Measurements from ENCODE around the gene STAT1.

DNA sequence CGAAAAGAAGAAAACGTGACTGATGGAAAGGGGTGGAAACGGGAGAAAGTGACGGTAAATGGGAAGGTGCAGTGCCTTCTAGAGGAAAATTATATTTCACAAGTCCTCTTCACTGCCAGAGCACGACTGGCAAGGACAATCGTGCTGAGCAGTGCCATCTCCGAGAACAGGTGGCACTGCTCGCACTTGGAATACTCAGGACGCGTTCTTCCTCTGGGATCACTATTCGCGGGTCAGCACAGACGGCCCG lies 364 bp downstream of the STAT1 start:
- TF ChIP-seq, protein P1, sequence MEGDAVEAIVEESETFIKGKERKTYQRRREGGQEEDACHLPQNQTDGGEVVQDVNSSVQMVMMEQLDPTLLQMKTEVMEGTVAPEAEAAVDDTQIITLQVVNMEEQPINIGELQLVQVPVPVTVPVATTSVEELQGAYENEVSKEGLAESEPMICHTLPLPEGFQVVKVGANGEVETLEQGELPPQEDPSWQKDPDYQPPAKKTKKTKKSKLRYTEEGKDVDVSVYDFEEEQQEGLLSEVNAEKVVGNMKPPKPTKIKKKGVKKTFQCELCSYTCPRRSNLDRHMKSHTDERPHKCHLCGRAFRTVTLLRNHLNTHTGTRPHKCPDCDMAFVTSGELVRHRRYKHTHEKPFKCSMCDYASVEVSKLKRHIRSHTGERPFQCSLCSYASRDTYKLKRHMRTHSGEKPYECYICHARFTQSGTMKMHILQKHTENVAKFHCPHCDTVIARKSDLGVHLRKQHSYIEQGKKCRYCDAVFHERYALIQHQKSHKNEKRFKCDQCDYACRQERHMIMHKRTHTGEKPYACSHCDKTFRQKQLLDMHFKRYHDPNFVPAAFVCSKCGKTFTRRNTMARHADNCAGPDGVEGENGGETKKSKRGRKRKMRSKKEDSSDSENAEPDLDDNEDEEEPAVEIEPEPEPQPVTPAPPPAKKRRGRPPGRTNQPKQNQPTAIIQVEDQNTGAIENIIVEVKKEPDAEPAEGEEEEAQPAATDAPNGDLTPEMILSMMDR (conservative IDR thresholded peaks at IDR 0.05; ENCODE audit: low read depth, low read length): no peak
- TF ChIP-seq EZH2 (IDR thresholded peaks at IDR 0.05; ENCODE audit: borderline replicate concordance, low read depth, low read length, poor library complexity, severe bottlenecking): no peak
